Thymus (tissue), 14 donors: ENCODE data around the gene ZNF519. TPM values are rescaled to one million over a fixed set of nuclear protein-coding genes. Genes with fewer than 3 reads are reported as not detected.
"Not testable (repeated sequence)": the region's sequence is repeated elsewhere in the genome, so short reads cannot be mapped to it uniquely, and the experiment has no call there.

Experiments
- DNase-seq, 9 donors: peaks; one replicate each; pipeline ENCODE4 v3.0.0-alpha.2; 2013; ENCODE audit warnings: low spot score in 9 of 9, low read depth in 6 of 9, missing footprints in 1 of 9
- H3K27ac ChIP-seq, 2 donors: one replicate each; pipeline ENCODE4 v1.5.1; 2013; ENCODE audit warnings: control low read depth in 1 of 2, low read depth in 1 of 2, low read length in 1 of 2, mild to moderate bottlenecking in 1 of 2, moderate library complexity in 1 of 2
- H3K27me3 ChIP-seq, 2 donors: one replicate each; pipeline ENCODE4 v1.5.1; 2013; ENCODE audit warnings: low read length in 1 of 2; ENCODE audit not compliant: control insufficient read depth in 2 of 2, insufficient read depth in 1 of 2
- H3K36me3 ChIP-seq, 2 donors: one replicate each; pipeline ENCODE4 v1.5.1; 2013; ENCODE audit warnings: low read length in 1 of 2, mild to moderate bottlenecking in 1 of 2, moderate library complexity in 1 of 2; ENCODE audit not compliant: control insufficient read depth in 2 of 2, insufficient read depth in 2 of 2
- H3K4me1 ChIP-seq, 2 donors: one replicate each; pipeline ENCODE4 v1.5.1; 2013; ENCODE audit warnings: low read length in 2 of 2; ENCODE audit not compliant: control insufficient read depth in 2 of 2, insufficient read depth in 2 of 2
- H3K4me3 ChIP-seq, 2 donors: one replicate each; pipeline ENCODE4 v1.5.1; 2013; ENCODE audit warnings: low read length in 2 of 2, control low read depth in 1 of 2, mild to moderate bottlenecking in 1 of 2
- H3K9me3 ChIP-seq, 2 donors: one replicate each; pipeline ENCODE4 v1.5.1; 2013; ENCODE audit warnings: low read length in 1 of 2, mild to moderate bottlenecking in 1 of 2; ENCODE audit not compliant: control insufficient read depth in 2 of 2, insufficient read depth in 1 of 2
- WGBS: extraction: QIAGEN DNeasy Blood & Tissue Kit; methylation state at CpG from one replicate; pipeline ENCODE4 v1.1.7; 2013; 5-methylcytosine and 5-hydroxymethylcytosine counted together
- long read RNA-seq, 10 donors: transcript quantifications; one replicate each; lab custom pipeline, GENCODE V29; 2026
- polyA plus RNA-seq: library from polyadenylated mRNA; stranded (reverse); fragments of 200-250 nt; gene quantifications from one replicate; pipeline ENCODE4 v1.2.3, GENCODE V29; 2013
- total RNA-seq: library from RNA; stranded (reverse); fragments of 120-200 nt; gene quantifications from one replicate; pipeline ENCODE4 v1.2.4, GENCODE V29; 2013
- donor health status: healthy.

Gene ZNF519
- 7.7 TPM for total RNA-seq
- polyA plus RNA-seq: 2.8 TPM
- long read RNA-seq, donor 1, full-length matches to known transcripts: 2 of 2 reads
- long read RNA-seq, donor 1, partial matches to known transcripts: 0 of 2 reads
- long read RNA-seq, donor 1, other reads (novel, unspliced or antisense): 0 of 2 reads
- long read RNA-seq, donor 2, full-length matches to known transcripts: 9 of 9 reads
- long read RNA-seq, donor 2, partial matches to known transcripts: 0 of 9 reads
- long read RNA-seq, donor 2, other reads (novel, unspliced or antisense): 0 of 9 reads
- long read RNA-seq, donor 3, full-length matches to known transcripts: 5 of 5 reads
- long read RNA-seq, donor 3, partial matches to known transcripts: 0 of 5 reads
- long read RNA-seq, donor 3, other reads (novel, unspliced or antisense): 0 of 5 reads
- long read RNA-seq, donor 4, partial matches to known transcripts: 0 of 3 reads
- long read RNA-seq, donor 4, other reads (novel, unspliced or antisense): 0 of 3 reads
- long read RNA-seq, donor 5, full-length matches to known transcripts: 5 of 5 reads
- long read RNA-seq, donor 5, partial matches to known transcripts: 0 of 5 reads
- long read RNA-seq, donor 5, other reads (novel, unspliced or antisense): 0 of 5 reads
- long read RNA-seq, donor 6, full-length matches to known transcripts: 4 of 4 reads
- long read RNA-seq, donor 6, partial matches to known transcripts: 0 of 4 reads
- long read RNA-seq, donor 6, other reads (novel, unspliced or antisense): 0 of 4 reads
- long read RNA-seq, donor 7, full-length matches to known transcripts: 8 of 8 reads
- long read RNA-seq, donor 7, partial matches to known transcripts: 0 of 8 reads
- long read RNA-seq, donor 7, other reads (novel, unspliced or antisense): 0 of 8 reads
- long read RNA-seq, donor 8, full-length matches to known transcripts: 1 of 1 reads
- long read RNA-seq, donor 8, partial matches to known transcripts: 0 of 1 reads
- long read RNA-seq, donor 8, other reads (novel, unspliced or antisense): 0 of 1 reads
- long read RNA-seq, donor 9, full-length matches to known transcripts: 8 of 8 reads
- long read RNA-seq, donor 9, partial matches to known transcripts: 0 of 8 reads
- long read RNA-seq, donor 9, other reads (novel, unspliced or antisense): 0 of 8 reads
- long read RNA-seq, donor 10, full-length matches to known transcripts: 4 of 4 reads
- long read RNA-seq, donor 10, partial matches to known transcripts: 0 of 4 reads
- long read RNA-seq, donor 10, other reads (novel, unspliced or antisense): 0 of 4 reads

- H3K27ac ChIP-seq, H3K4me1 ChIP-seq, H3K9me3 ChIP-seq, H3K36me3 ChIP-seq, H3K27me3 ChIP-seq: not testable (repeated sequence)
- H3K4me3 ChIP-seq: peak within 1 kb of the TSS; percentile 60 to 65
- DNase-seq: peak; percentile 66 to 95 (median 86)
- WGBS: under 1% methylated on average over 20 of the region's 20 CpGs
These were observed at the start of gene ZNF519 for GRCh38 chr18:14132271-14132700. Gene ZNF519 (minus strand): TSS chr18:14132435. CDS start chr18:14132277, 158 bp downstream.

GRCh38 chr18:14179306-14179705 is 47.1 kb upstream of the ZNF519 start:
- Histone ChIP-seq H3K4me1 (no peaks in the 10 kb centered on the region), H3K4me3 (peak overlapping the region; percentile 46 to 57), H3K36me3 (no peaks in the 10 kb centered on the region), H3K9me3 (no peaks in the 10 kb centered on the region), H3K27me3 (peaks cover 0 to 4% of the 10 kb centered on the region in 2 donors), H3K27ac (no peak overlapping the region)
- peak in 3 of 9 donors; percentile 9 to 16 (median 14) for DNase-seq
- WGBS: 15% methylated on average over 28 of the region's 28 CpGs

GRCh38 chr18:14178321-14179196 is 46.3 kb upstream of the ZNF519 start:
- not testable (repeated sequence) for H3K9me3 ChIP-seq, H3K4me1 ChIP-seq, H3K27me3 ChIP-seq, H3K36me3 ChIP-seq, H3K27ac ChIP-seq
- H3K4me3 ChIP-seq: peak overlapping the region; percentile 46 to 57
- 33% methylated on average over 61 of the region's 61 CpGs for WGBS
- DNase-seq: peak; percentile 49 to 85 (median 69)

GRCh38 chr18:14177540-14178320 is 45.5 kb upstream of the ZNF519 start:
- H3K36me3 ChIP-seq, H3K27ac ChIP-seq, H3K4me1 ChIP-seq, DNase-seq, H3K4me3 ChIP-seq, H3K9me3 ChIP-seq, H3K27me3 ChIP-seq: not testable (repeated sequence)
- WGBS: 97% methylated on average over 48 of the region's 48 CpGs

GRCh38 chr18:14175404-14175803 is 43.2 kb upstream of the ZNF519 start:
- not testable (repeated sequence) for H3K4me1 ChIP-seq, H3K4me3 ChIP-seq, H3K27ac ChIP-seq, DNase-seq, H3K27me3 ChIP-seq, H3K36me3 ChIP-seq, H3K9me3 ChIP-seq
- 91% methylated on average over 6 of the region's 6 CpGs for WGBS

- H3K27ac ChIP-seq: no peak overlapping the region
- no peak overlapping the region for H3K4me3 ChIP-seq
- H3K9me3 ChIP-seq: no peaks in the 10 kb centered on the region
- DNase-seq: peak in 1 of 9 donors; percentile 1
- WGBS: 53% methylated on average over 5 of the region's 5 CpGs
- H3K36me3 ChIP-seq: no peaks in the 10 kb centered on the region
- peaks cover 0 to 4% of the 10 kb centered on the region in 2 donors for H3K27me3 ChIP-seq
- H3K4me1 ChIP-seq: no peaks in the 10 kb centered on the region
These were observed 42.5 kb upstream of the ZNF519 start for GRCh38 chr18:14174706-14175085.

- WGBS: 97% methylated on average over 5 of the region's 7 CpGs
- not testable (repeated sequence) for H3K4me3 ChIP-seq, H3K4me1 ChIP-seq, DNase-seq, H3K27ac ChIP-seq, H3K36me3 ChIP-seq, H3K27me3 ChIP-seq, H3K9me3 ChIP-seq
These were observed 41.9 kb upstream of the ZNF519 start for GRCh38 chr18:14174002-14174705.
